GM12878 (cell line): ENCODE measurements around the gene IPO11. TPM values are rescaled to one million over a fixed set of nuclear protein-coding genes. Genes with fewer than 3 reads are reported as not detected.

Source experiments
- ATAC-seq: fragments of 200-7000 bp; cut with Tn5 transposase; 3 replicates; pipeline ENCODE4 v1.9.1; 2020; ENCODE audit warnings: mild to moderate bottlenecking, moderate library complexity
- BruUV-seq: library from RNA; stranded (reverse); fragments of 400-500 nt; replicated peaks from 2 replicates; lab custom pipeline; 2021; lab: Mats Ljungman, UMichigan
- CTCF ChIA-PET: fragments of 300-600 bp; sonication (Branson Sonifier 250); formaldehyde crosslinking; extraction: SDS; loops from one replicate; lab custom pipeline; 2021; ENCODE audit warnings: inconsistent platforms; lab: Yijun Ruan, JAX
- POLR2A ChIA-PET: fragments of 350-600 bp; formaldehyde crosslinking; extraction: SDS; loops from one replicate; lab custom pipeline; 2021; ENCODE audit warnings: inconsistent platforms; lab: Charles Lee
- RAD21 ChIA-PET: fragments of 300-600 bp; sonication (Branson Sonifier 250); formaldehyde crosslinking; loops from one replicate; lab custom pipeline; 2023; ENCODE audit warnings: antibody characterized with exemption; ENCODE audit not compliant: unreplicated experiment; lab: Charles Lee
- SMC1A ChIA-PET: fragments of 300-600 bp; sonication (Branson Sonifier 250); formaldehyde crosslinking; loops from one replicate; lab custom pipeline; 2023; ENCODE audit not compliant: unreplicated experiment, uncharacterized antibody; lab: Charles Lee
- DNase-seq: peaks from one replicate; pipeline ENCODE4 v3.0.0-alpha.2; 2011; ENCODE audit warnings: low read depth, low spot score
- FAIRE-seq: peaks from 3 replicates; lab custom pipeline; 2011; peaks lifted over from hg19 to GRCh38; lab: Jason Lieb, UNC
- H2AFZ ChIP-seq: 2 replicates; pipeline ENCODE4 v1.6.0; 2011; ENCODE audit warnings: low read depth, low read length, control low read depth; ENCODE audit not compliant: control insufficient read depth
- H3K27ac ChIP-seq: 2 replicates; pipeline ENCODE4 v1.5.1; 2011; ENCODE audit warnings: control low read depth; ENCODE audit not compliant: control insufficient read depth, insufficient read depth
- H3K27me3 ChIP-seq, 2 experiments: replicated peaks in 1 of 2; 2 replicates each; pipeline versions ENCODE4 v1.6.0 to v1.6.1; 2011; ENCODE audit warnings: low read length in 1 of 2; ENCODE audit not compliant: control insufficient read depth in 2 of 2, insufficient read depth in 2 of 2
- H3K36me3 ChIP-seq, 2 experiments: 2 replicates each; pipeline ENCODE4 v1.5.1; 2011; ENCODE audit warnings: low read length in 1 of 2; ENCODE audit not compliant: control insufficient read depth in 2 of 2, insufficient read depth in 2 of 2
- H3K4me1 ChIP-seq: 2 replicates; pipeline ENCODE4 v1.6.1; 2011; ENCODE audit warnings: mild to moderate bottlenecking, low read length, moderate library complexity, mixed read lengths; ENCODE audit not compliant: control insufficient read depth, insufficient read depth
- H3K4me2 ChIP-seq: 2 replicates; pipeline ENCODE4 v1.6.0; 2011; ENCODE audit warnings: control low read depth; ENCODE audit not compliant: control insufficient read depth, insufficient read depth
- H3K4me3 ChIP-seq: fragments of 200-600 bp; sonication (generic); 2 replicates; pipeline ENCODE4 v1.5.1; 2016
- H3K79me2 ChIP-seq: 2 replicates; pipeline ENCODE4 v1.6.0; 2011; ENCODE audit warnings: low read length; ENCODE audit not compliant: control insufficient read depth, insufficient read depth
- H3K9ac ChIP-seq: 2 replicates; pipeline ENCODE4 v1.8.0; 2011; ENCODE audit warnings: low read length, control low read depth, mixed read lengths; ENCODE audit not compliant: control insufficient read depth, insufficient read depth
- H3K9me3 ChIP-seq: replicated peaks from 3 replicates; pipeline ENCODE4 v1.5.1; 2011; ENCODE audit warnings: mild to moderate bottlenecking, low read length; ENCODE audit not compliant: control insufficient read depth, insufficient read depth
- H4K20me1 ChIP-seq: 2 replicates; pipeline ENCODE4 v1.6.0; 2011; ENCODE audit not compliant: control insufficient read depth, insufficient read depth
- BACH1 ChIP-seq: fragments of 450-650 bp; IDR thresholded peaks from 2 replicates; pipeline ENCODE4 v1.6.1; 2017; ENCODE audit warnings: mild to moderate bottlenecking, borderline replicate concordance
- BHLHE40 ChIP-seq, 2 experiments: fragments of 450-650 bp in 1 of 2; IDR thresholded peaks; 2 replicates each; pipeline ENCODE4 v1.6.1; 2011 to 2017; ENCODE audit warnings: low read depth in 2 of 2, borderline replicate concordance in 1 of 2, improper control_type of control experiment in 1 of 2, low read length in 1 of 2, mild to moderate bottlenecking in 1 of 2
- HCFC1 ChIP-seq: fragments of 150-350 bp; IDR thresholded peaks from 2 replicates; pipeline ENCODE4 v1.6.1; 2014; ENCODE audit warnings: low read length
- KLF5 ChIP-seq: fragments of 450-650 bp; IDR thresholded peaks from 2 replicates; pipeline ENCODE4 v1.6.1; 2014; ENCODE audit warnings: mild to moderate bottlenecking; ENCODE audit not compliant: partially characterized antibody
- NR2F1 ChIP-seq: fragments of 450-650 bp; conservative IDR thresholded peaks from 2 replicates; pipeline ENCODE4 v1.6.1; 2017; ENCODE audit warnings: mild to moderate bottlenecking
- PAX8 ChIP-seq: fragments of 450-650 bp; IDR thresholded peaks from 2 replicates; pipeline ENCODE4 v1.6.1; 2017; ENCODE audit warnings: mild to moderate bottlenecking, moderate library complexity
- POU2F2 ChIP-seq: IDR thresholded peaks from 3 replicates; pipeline ENCODE4 v1.6.1; 2011; ENCODE audit warnings: low read depth, mild to moderate bottlenecking, low read length, borderline replicate concordance
- RUNX3 ChIP-seq: IDR thresholded peaks from 2 replicates; pipeline ENCODE4 v1.6.1; 2012; ENCODE audit warnings: low read length, inconsistent platforms
- TCF3 ChIP-seq: IDR thresholded peaks from 2 replicates; pipeline ENCODE4 v1.6.1; 2012; ENCODE audit warnings: low read depth, mild to moderate bottlenecking, low read length, borderline replicate concordance; ENCODE audit not compliant: insufficient read depth
- ZBTB33 ChIP-seq: fragments of 450-650 bp; IDR thresholded peaks from 2 replicates; pipeline ENCODE4 v1.6.1; 2017; ENCODE audit warnings: mild to moderate bottlenecking
- ZNF24 ChIP-seq: fragments of 450-650 bp; IDR thresholded peaks from 2 replicates; pipeline ENCODE4 v1.6.1; 2017; ENCODE audit warnings: antibody characterized with exemption, mild to moderate bottlenecking
- ZSCAN29 ChIP-seq: fragments of 450-650 bp; IDR thresholded peaks from 2 replicates; pipeline ENCODE4 v1.6.1; 2017; ENCODE audit warnings: mild to moderate bottlenecking, moderate library complexity
- WGBS: methylation state at CpG from one replicate; pipeline ENCODE4 v1.1.6; 2016; ENCODE audit warnings: low lambda C conversion rate; ENCODE audit not compliant: insufficient replicate concordance, insufficient coverage; ENCODE audit errors: missing lambda C conversion rate; 5-methylcytosine and 5-hydroxymethylcytosine counted together
- in situ Hi-C: fragments of 300-500 bp; cut with MboI; formaldehyde crosslinking; loops from 9 replicates; pipeline ENCODE4 v1.14.3; 2018; ENCODE audit warnings: mixed read lengths
- intact Hi-C: fragments of 100-400 bp; cut with micrococcal nuclease; formaldehyde crosslinking; loops from one replicate; pipeline ENCODE4 v1.14.2; 2022; ENCODE audit not compliant: unreplicated experiment
- polyA plus RNA-seq, 11 experiments: library from polyadenylated mRNA; depleted of rRNA in 4 of 11; unstranded in 6 of 11; stranded (reverse) in 5 of 11; fragments of >200 nt; fragmentation: Nextera tagmentation in 4 of 11; fragmentation: Illumina TruSeq in 1 of 11; extraction: Ambion mirVana in 4 of 11; extraction: Trizol in 1 of 11; gene quantifications; 1 replicate in 1 of 11; 2 replicates in 10 of 11; pipeline versions ENCODE4 v1.2.1 to v1.2.3, GENCODE V29; 2011 to 2016; ENCODE audit warnings: inconsistent platforms in 2 of 11, missing spikeins in 2 of 11, low read depth in 1 of 11
- total RNA-seq, 4 experiments: library from RNA; depleted of rRNA in 3 of 4; stranded (reverse); fragments of >200 nt in 3 of 4; fragmentation: Illumina TruSeq in 1 of 4; extraction: Trizol in 1 of 4; gene quantifications; 2 replicates each; pipeline versions ENCODE4 v1.2.1 to v1.2.3, GENCODE V29; 2013 to 2021
- TF ChIP-seq, protein P1 (sequence below): fragments of 450-650 bp; IDR thresholded peaks from 2 replicates; pipeline ENCODE4 v1.6.1; 2016; ENCODE audit warnings: mild to moderate bottlenecking, moderate library complexity, borderline replicate concordance

The IPO11 gene
- total and polyA plus RNA-seq, 10 of the 15 experiments (the other 5 are each of a cell fraction or from before 2014, with no cell fraction given) = 14.1 to 49.3 (median 29.8) TPM

DNA sequence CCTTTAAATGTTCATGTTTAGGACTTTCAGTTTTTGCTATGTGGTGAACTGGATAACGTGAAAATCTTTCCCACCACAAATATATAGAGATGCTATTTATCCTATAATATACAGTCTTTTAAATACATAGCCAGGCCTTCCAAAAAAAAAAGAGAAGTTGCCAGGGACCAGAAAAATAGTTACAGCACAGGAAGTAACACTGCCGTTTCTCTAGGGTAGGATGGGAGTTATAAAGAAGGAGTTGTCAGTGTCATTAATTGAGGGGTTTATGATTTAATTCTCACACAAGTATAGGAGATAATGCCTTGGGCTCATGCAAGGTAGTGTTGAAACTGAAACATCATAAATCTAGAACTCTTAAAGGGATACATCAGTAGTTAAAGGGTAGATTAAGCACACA lies 250.0 kb downstream of the IPO11 start:
- BruUV-seq = no TSS peak
- Histone ChIP-seq H3K4me1 (no peaks in the 10 kb centered on the region), H3K36me3 (no peaks in the 10 kb centered on the region), H3K9me3 (no peaks in the 10 kb centered on the region), H3K79me2 (no peaks in the 10 kb centered on the region), H3K4me3 (no peak overlapping the region), H3K27ac (no peak overlapping the region), H3K27me3 (no peaks in the 10 kb centered on the region), H3K4me2 (no peak overlapping the region), H3K9ac (no peak overlapping the region), H2AFZ (no peak overlapping the region), H4K20me1 (no peaks in the 10 kb centered on the region)
- RAD21 ChIA-PET = no interaction called here
- no peak for FAIRE-seq
- no peak for TF ChIP-seq POU2F2
- 0% methylated on average over 2 of the region's 2 CpGs for WGBS
- DNase-seq = no peak
- SMC1A ChIA-PET = no interaction called here
- POLR2A ChIA-PET = no interaction called here
- no peak for ATAC-seq
- intact Hi-C loops (no loop called here), in situ Hi-C loops (no loop called here)
- CTCF ChIA-PET = interaction anchor here (1.1 kb wide), 1 partner anchor 117 kb away, joined by 6 read pairs; no protein-coding TSS in a partner anchor

DNA sequence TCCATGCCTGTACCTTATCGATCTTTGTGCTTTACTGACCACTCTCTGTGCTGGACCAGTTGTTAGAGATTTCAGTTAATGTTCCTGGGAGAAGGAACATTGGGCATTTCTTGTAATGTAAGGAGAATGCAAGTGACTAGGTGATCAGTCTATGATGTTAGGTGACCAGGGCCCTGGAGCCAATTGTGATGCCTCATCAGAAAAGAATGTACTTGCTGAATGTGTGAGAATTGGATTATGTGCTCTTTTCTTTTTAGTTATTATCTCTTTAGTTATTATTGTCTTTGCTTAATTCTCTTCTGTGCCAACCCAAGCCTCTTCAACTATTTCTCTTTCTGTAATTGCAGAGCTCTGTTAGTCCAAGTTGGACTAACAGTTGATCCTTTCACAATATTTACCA lies 258.9 kb downstream of the IPO11 start:
- DNase-seq = no peak
- Histone ChIP-seq H3K4me2 (no peak overlapping the region), H3K27ac (no peak overlapping the region), H4K20me1 (no peaks in the 10 kb centered on the region), H3K27me3 (no peaks in the 10 kb centered on the region), H3K4me3 (no peak overlapping the region), H3K9me3 (no peaks in the 10 kb centered on the region), H3K4me1 (no peaks in the 10 kb centered on the region), H3K79me2 (no peaks in the 10 kb centered on the region), H2AFZ (no peak overlapping the region), H3K9ac (no peak overlapping the region), H3K36me3 (no peaks in the 10 kb centered on the region)
- ChIA-PET SMC1A (interaction anchor here (1.0 kb wide), 1 partner anchor 20 kb away, joined by 3 read pairs; no protein-coding TSS in a partner anchor), CTCF (interaction anchor here (1.3 kb wide), 1 partner anchor 19 kb away, joined by 3 read pairs; no protein-coding TSS in a partner anchor), RAD21 (no interaction called here), POLR2A (no interaction called here)
- no TSS peak for BruUV-seq
- intact Hi-C loops (no loop called here), in situ Hi-C loops (no loop called here)
- ATAC-seq = no peak
- FAIRE-seq = no peak
- 36% methylated on average over 1 of the region's 1 CpG for WGBS
- TF ChIP-seq NR2F1 (no peak), RUNX3 (no peak), TCF3 (no peak), KLF5 (no peak), ZBTB33 (no peak), HCFC1 (no peak), ZSCAN29 (no peak), BACH1 (no peak), ZNF24 (no peak), PAX8 (no peak), BHLHE40 (IDR thresholded peaks at IDR 0.05; ENCODE audit: borderline replicate concordance in 1 of 2, low read depth in 2 of 2, low read length in 1 of 2) (no peak)
- TF ChIP-seq, protein P1, sequence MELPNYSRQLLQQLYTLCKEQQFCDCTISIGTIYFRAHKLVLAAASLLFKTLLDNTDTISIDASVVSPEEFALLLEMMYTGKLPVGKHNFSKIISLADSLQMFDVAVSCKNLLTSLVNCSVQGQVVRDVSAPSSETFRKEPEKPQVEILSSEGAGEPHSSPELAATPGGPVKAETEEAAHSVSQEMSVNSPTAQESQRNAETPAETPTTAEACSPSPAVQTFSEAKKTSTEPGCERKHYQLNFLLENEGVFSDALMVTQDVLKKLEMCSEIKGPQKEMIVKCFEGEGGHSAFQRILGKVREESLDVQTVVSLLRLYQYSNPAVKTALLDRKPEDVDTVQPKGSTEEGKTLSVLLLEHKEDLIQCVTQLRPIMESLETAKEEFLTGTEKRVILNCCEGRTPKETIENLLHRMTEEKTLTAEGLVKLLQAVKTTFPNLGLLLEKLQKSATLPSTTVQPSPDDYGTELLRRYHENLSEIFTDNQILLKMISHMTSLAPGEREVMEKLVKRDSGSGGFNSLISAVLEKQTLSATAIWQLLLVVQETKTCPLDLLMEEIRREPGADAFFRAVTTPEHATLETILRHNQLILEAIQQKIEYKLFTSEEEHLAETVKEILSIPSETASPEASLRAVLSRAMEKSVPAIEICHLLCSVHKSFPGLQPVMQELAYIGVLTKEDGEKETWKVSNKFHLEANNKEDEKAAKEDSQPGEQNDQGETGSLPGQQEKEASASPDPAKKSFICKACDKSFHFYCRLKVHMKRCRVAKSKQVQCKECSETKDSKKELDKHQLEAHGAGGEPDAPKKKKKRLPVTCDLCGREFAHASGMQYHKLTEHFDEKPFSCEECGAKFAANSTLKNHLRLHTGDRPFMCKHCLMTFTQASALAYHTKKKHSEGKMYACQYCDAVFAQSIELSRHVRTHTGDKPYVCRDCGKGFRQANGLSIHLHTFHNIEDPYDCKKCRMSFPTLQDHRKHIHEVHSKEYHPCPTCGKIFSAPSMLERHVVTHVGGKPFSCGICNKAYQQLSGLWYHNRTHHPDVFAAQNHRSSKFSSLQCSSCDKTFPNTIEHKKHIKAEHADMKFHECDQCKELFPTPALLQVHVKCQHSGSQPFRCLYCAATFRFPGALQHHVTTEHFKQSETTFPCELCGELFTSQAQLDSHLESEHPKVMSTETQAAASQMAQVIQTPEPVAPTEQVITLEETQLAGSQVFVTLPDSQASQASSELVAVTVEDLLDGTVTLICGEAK = no peak
